HepG2 (cell line): ENCODE data around the gene NPAS2. TPM values are rescaled to one million over a fixed set of nuclear protein-coding genes. Genes with fewer than 3 reads are reported as not detected.

ENCODE experiments used
- ATAC-seq: fragments of 200-7000 bp; cut with Tn5 transposase; 3 replicates; pipeline ENCODE4 v1.9.1; 2020; ENCODE audit warnings: mild to moderate bottlenecking, moderate library complexity
- BruUV-seq: library from RNA; stranded (reverse); fragments of 400-500 nt; replicated peaks from 2 replicates; lab custom pipeline; 2021; lab: Mats Ljungman, UMichigan
- CTCF ChIA-PET: fragments of 300-600 bp; formaldehyde crosslinking; extraction: SDS; loops from one replicate; lab custom pipeline; 2021; ENCODE audit warnings: low total read pairs, inconsistent platforms, low intra/inter-chr PET ratio; lab: Yijun Ruan, JAX
- POLR2A ChIA-PET: fragments of 350-600 bp; sonication (Branson Sonifier 250); formaldehyde crosslinking; loops from one replicate; lab custom pipeline; 2020; ENCODE audit warnings: antibody characterized with exemption, inconsistent platforms; lab: Yijun Ruan, JAX
- DNase-seq: peaks from one replicate; pipeline ENCODE4 v3.0.0-alpha.2; 2015; ENCODE audit warnings: low spot score
- FAIRE-seq: peaks from 3 replicates; lab custom pipeline; 2011; peaks lifted over from hg19 to GRCh38; lab: Jason Lieb, UNC
- H2AFZ ChIP-seq: one replicate; pipeline ENCODE4 v1.6.1; 2011; ENCODE audit warnings: low read length, inconsistent platforms
- H3K27ac ChIP-seq: fragments of 300-600 bp; 3 replicates; pipeline ENCODE4 v1.8.0; 2011; ENCODE audit warnings: mixed run types, mild to moderate bottlenecking, mixed read lengths, low read length, inconsistent platforms; ENCODE audit not compliant: insufficient read depth; ENCODE audit errors: extremely low read length
- H3K27me3 ChIP-seq, 2 experiments: fragments of 200-600 bp in 1 of 2; 2 replicates in 1 of 2; 3 replicates in 1 of 2; pipeline versions ENCODE4 v1.6.0 to v1.8.0; 2011; ENCODE audit warnings: low read length in 2 of 2, mild to moderate bottlenecking in 2 of 2, moderate library complexity in 2 of 2, inconsistent platforms in 1 of 2; ENCODE audit not compliant: insufficient read depth in 2 of 2, control insufficient read depth in 1 of 2
- H3K36me3 ChIP-seq, 2 experiments: fragments of 200-600 bp in 1 of 2; replicated peaks in 1 of 2; 2 replicates in 1 of 2; 3 replicates in 1 of 2; pipeline versions ENCODE4 v1.5.1 to v1.8.0; 2011; ENCODE audit warnings: low read length in 2 of 2, inconsistent platforms in 1 of 2; ENCODE audit not compliant: insufficient read depth in 2 of 2, control insufficient read depth in 1 of 2
- H3K4me1 ChIP-seq: 2 replicates; pipeline ENCODE4 v1.5.1; 2012; ENCODE audit warnings: low read length, inconsistent platforms; ENCODE audit not compliant: insufficient read depth
- H3K4me2 ChIP-seq: 2 replicates; pipeline ENCODE4 v1.6.0; 2011; ENCODE audit warnings: low read depth, low read length, inconsistent platforms
- H3K4me3 ChIP-seq, 3 experiments: fragments of 200-600 bp in 1 of 3; sonication (generic), shearing (Covaris generic) in 1 of 3; replicated peaks in 1 of 3; 2 replicates each; pipeline ENCODE4 v1.5.1; 2011 to 2016; ENCODE audit warnings: low read length in 3 of 3, inconsistent platforms in 2 of 3, low read depth in 2 of 3, mild to moderate bottlenecking in 2 of 3, control low read depth in 1 of 3, mixed read lengths in 1 of 3; ENCODE audit not compliant: insufficient read depth in 1 of 3
- H3K79me2 ChIP-seq: one replicate; pipeline ENCODE4 v1.6.1; 2011; ENCODE audit warnings: low read length, inconsistent platforms; ENCODE audit not compliant: insufficient read depth
- H3K9ac ChIP-seq: 2 replicates; pipeline ENCODE4 v1.6.0; 2011; ENCODE audit warnings: mild to moderate bottlenecking, low read depth, low read length, inconsistent platforms; ENCODE audit not compliant: insufficient read depth
- H3K9me3 ChIP-seq: 2 replicates; pipeline ENCODE4 v1.5.1; 2012; ENCODE audit warnings: mild to moderate bottlenecking, low read length
- H4K20me1 ChIP-seq: 2 replicates; pipeline ENCODE4 v1.6.0; 2011; ENCODE audit warnings: inconsistent platforms, mild to moderate bottlenecking, low read length, moderate library complexity; ENCODE audit not compliant: insufficient read depth
- CAMTA2 ChIP-seq: sonication (generic); formaldehyde crosslinking; IDR thresholded peaks from 2 replicates; pipeline ENCODE4 v1.4.0; 2020; ENCODE audit warnings: mild to moderate bottlenecking, missing genetic modification reagents, borderline replicate concordance
- MXI1 ChIP-seq: IDR thresholded peaks from 3 replicates; pipeline ENCODE4 v1.6.1; 2012; ENCODE audit warnings: low read depth, low read length, inconsistent platforms, borderline replicate concordance
- MYNN ChIP-seq: sonication (generic); formaldehyde crosslinking; IDR thresholded peaks from 2 replicates; pipeline ENCODE4 v1.4.0; 2020; ENCODE audit warnings: mild to moderate bottlenecking, low read depth, missing genetic modification reagents
- NCOR1 ChIP-seq: fragments of 200-600 bp; sonication (generic); IDR thresholded peaks from 2 replicates; pipeline ENCODE4 v1.7.0; 2017; ENCODE audit warnings: antibody characterized with exemption, low read length, borderline replicate concordance
- PAF1 ChIP-seq: IDR thresholded peaks from 2 replicates; pipeline ENCODE4 v1.6.1; 2016; ENCODE audit warnings: missing genetic modification reagents, missing compliant biosample characterization
- RBM22 ChIP-seq: fragments of 200-400 bp; formaldehyde crosslinking; optimal IDR thresholded peaks from 2 replicates; pipeline ENCODE3; 2017; ENCODE audit warnings: mild to moderate bottlenecking, low read length, moderate library complexity
- RFX5 ChIP-seq: IDR thresholded peaks from 2 replicates; pipeline ENCODE4 v1.6.1; 2011; ENCODE audit warnings: low read depth, low read length, improper control_type of control experiment
- RNF2 ChIP-seq: fragments of 450-650 bp; conservative IDR thresholded peaks from 2 replicates; pipeline ENCODE4 v1.6.1; 2016; ENCODE audit warnings: low read depth
- ZNF3 ChIP-seq: IDR thresholded peaks from 2 replicates; pipeline ENCODE4 v1.7.0; 2017; ENCODE audit warnings: inconsistent platforms
- WGBS: methylation state at CpG from one replicate; pipeline ENCODE4 v1.1.6; 2017; ENCODE audit warnings: low lambda C conversion rate; 5-methylcytosine and 5-hydroxymethylcytosine counted together
- in situ Hi-C: cut with HindIII; loops from 2 replicates; pipeline ENCODE4 v1.10.0; 2017; ENCODE audit warnings: low pct_unique_long_range_greater_than_20kb; ENCODE audit not compliant: extremely low pct_ligation_motif_present
- intact Hi-C: fragments of 100-400 bp; cut with micrococcal nuclease; formaldehyde crosslinking; loops from one replicate; pipeline ENCODE4 v1.10.0; 2022; ENCODE audit not compliant: unreplicated experiment
- polyA plus RNA-seq, 8 experiments: library from polyadenylated mRNA; depleted of rRNA in 3 of 8; stranded (reverse) in 7 of 8; unstranded in 1 of 8; fragments of >200 nt; fragmentation: Illumina TruSeq in 4 of 8; extraction: Trizol in 4 of 8; gene quantifications; 2 replicates each; pipeline versions ENCODE4 v1.2.1 to v1.2.3, GENCODE V29; 2011 to 2016; ENCODE audit warnings: low read depth in 4 of 8, missing spikeins in 1 of 8, mixed read lengths in 1 of 8; ENCODE audit not compliant: insufficient read depth in 1 of 8
- total RNA-seq, 5 experiments: library from RNA; depleted of rRNA; stranded (reverse); fragments of >200 nt; fragmentation: Illumina TruSeq; extraction: Trizol; gene quantifications; 2 replicates each; pipeline ENCODE4 v1.2.3, GENCODE V29; 2016; ENCODE audit warnings: low read depth in 1 of 5
- TF ChIP-seq, protein P1 (sequence below): sonication (generic); formaldehyde crosslinking; IDR thresholded peaks from 2 replicates; pipeline ENCODE4 v1.5.1; 2020; ENCODE audit warnings: mild to moderate bottlenecking, missing genetic modification reagents, borderline replicate concordance

The NPAS2 gene
- total and polyA plus RNA-seq, 2 of the 13 experiments (the other 11 are each of a cell fraction or from before 2014, with no cell fraction given) = 14.8 to 37.5 TPM

GRCh38 chr2:101017371-101017770, 197.4 kb downstream of the NPAS2 start:
- ATAC-seq (no peak), DNase-seq (no peak), FAIRE-seq (no peak)
- H3K27ac ChIP-seq = no peak overlapping the region
- ChIA-PET POLR2A (no interaction called here), CTCF (no interaction called here)
- no peak overlapping the region for H2AFZ ChIP-seq
- H3K27me3 ChIP-seq = no peaks in the 10 kb centered on the region
- H4K20me1 ChIP-seq = peaks cover 5% of the 10 kb centered on the region; the same call in 1 of the 2 replicates
- H3K4me1 ChIP-seq = no peaks in the 10 kb centered on the region
- H3K4me3 ChIP-seq = no peak overlapping the region
- TF ChIP-seq, protein P1, sequence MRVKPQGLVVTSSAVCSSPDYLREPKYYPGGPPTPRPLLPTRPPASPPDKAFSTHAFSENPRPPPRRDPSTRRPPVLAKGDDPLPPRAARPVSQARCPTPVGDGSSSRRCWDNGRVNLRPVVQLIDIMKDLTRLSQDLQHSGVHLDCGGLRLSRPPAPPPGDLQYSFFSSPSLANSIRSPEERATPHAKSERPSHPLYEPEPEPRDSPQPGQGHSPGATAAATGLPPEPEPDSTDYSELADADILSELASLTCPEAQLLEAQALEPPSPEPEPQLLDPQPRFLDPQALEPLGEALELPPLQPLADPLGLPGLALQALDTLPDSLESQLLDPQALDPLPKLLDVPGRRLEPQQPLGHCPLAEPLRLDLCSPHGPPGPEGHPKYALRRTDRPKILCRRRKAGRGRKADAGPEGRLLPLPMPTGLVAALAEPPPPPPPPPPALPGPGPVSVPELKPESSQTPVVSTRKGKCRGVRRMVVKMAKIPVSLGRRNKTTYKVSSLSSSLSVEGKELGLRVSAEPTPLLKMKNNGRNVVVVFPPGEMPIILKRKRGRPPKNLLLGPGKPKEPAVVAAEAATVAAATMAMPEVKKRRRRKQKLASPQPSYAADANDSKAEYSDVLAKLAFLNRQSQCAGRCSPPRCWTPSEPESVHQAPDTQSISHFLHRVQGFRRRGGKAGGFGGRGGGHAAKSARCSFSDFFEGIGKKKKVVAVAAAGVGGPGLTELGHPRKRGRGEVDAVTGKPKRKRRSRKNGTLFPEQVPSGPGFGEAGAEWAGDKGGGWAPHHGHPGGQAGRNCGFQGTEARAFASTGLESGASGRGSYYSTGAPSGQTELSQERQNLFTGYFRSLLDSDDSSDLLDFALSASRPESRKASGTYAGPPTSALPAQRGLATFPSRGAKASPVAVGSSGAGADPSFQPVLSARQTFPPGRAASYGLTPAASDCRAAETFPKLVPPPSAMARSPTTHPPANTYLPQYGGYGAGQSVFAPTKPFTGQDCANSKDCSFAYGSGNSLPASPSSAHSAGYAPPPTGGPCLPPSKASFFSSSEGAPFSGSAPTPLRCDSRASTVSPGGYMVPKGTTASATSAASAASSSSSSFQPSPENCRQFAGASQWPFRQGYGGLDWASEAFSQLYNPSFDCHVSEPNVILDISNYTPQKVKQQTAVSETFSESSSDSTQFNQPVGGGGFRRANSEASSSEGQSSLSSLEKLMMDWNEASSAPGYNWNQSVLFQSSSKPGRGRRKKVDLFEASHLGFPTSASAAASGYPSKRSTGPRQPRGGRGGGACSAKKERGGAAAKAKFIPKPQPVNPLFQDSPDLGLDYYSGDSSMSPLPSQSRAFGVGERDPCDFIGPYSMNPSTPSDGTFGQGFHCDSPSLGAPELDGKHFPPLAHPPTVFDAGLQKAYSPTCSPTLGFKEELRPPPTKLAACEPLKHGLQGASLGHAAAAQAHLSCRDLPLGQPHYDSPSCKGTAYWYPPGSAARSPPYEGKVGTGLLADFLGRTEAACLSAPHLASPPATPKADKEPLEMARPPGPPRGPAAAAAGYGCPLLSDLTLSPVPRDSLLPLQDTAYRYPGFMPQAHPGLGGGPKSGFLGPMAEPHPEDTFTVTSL (CRISPR knock-in tag) = no peak
- TF ChIP-seq NCOR1 (no peak), MXI1 (no peak), RBM22 (peak; percentile 63), ZNF3 (CRISPR knock-in tag) (no peak), PAF1 (CRISPR knock-in tag) (peak; percentile 57; the same call in 1 of the 2 replicates), RNF2 (no peak), RFX5 (no peak), MYNN (CRISPR knock-in tag) (no peak), CAMTA2 (CRISPR knock-in tag) (no peak)
- no peak overlapping the region for H3K9ac ChIP-seq
- 95% methylated on average over 3 of the region's 3 CpGs for WGBS
- no peak overlapping the region for H3K4me2 ChIP-seq
- H3K79me2 ChIP-seq = peaks cover 2% of the 10 kb centered on the region
- H3K36me3 ChIP-seq = peaks cover 17 to 61% of the 10 kb centered on the region in 2 experiments
- intact Hi-C loops (no loop called here), in situ Hi-C loops (no loop called here)
- BruUV-seq = no TSS peak
- no peaks in the 10 kb centered on the region for H3K9me3 ChIP-seq
